GM19328 (cell line): ENCODE data around the gene S1PR1.
A peak's percentile ranks its signal among the peaks of the same experiment; 100 is the strongest.

Source experiments
- ATAC-seq: cut with Tn5 transposase; IDR thresholded peaks from one replicate; pipeline ENCODE4 v1.9.1; 2021; ENCODE audit warnings: mild to moderate bottlenecking, moderate library complexity; ENCODE audit not compliant: unreplicated experiment

The S1PR1 gene

GRCh38 chr1:101245246-101245927 lies 8.6 kb downstream of the S1PR1 start:
- no peak for ATAC-seq

GRCh38 chr1:101247404-101248287 lies 10.8 kb downstream of the S1PR1 start:
- peak; percentile 87 for ATAC-seq

GRCh38 chr1:101250222-101250621 lies 13.4 kb downstream of the S1PR1 start:
- ATAC-seq: no peak

GRCh38 chr1:101250656-101251272 lies 13.9 kb downstream of the S1PR1 start:
- ATAC-seq: no peak

GRCh38 chr1:101251504-101251903 lies 14.7 kb downstream of the S1PR1 start:
- no peak for ATAC-seq

GRCh38 chr1:101253976-101254674 lies 17.3 kb downstream of the S1PR1 start:
- no peak for ATAC-seq

- ATAC-seq: peak; percentile 78
Measured at GRCh38 chr1:101257500-101258325, 20.9 kb downstream of the S1PR1 start.

- no peak for ATAC-seq
Measured at GRCh38 chr1:101259744-101260148, 22.9 kb downstream of the S1PR1 start.

GRCh38 chr1:101260556-101261350 lies 23.9 kb downstream of the S1PR1 start:
- ATAC-seq: no peak

- no peak for ATAC-seq
Measured at GRCh38 chr1:101261623-101262022, 24.8 kb downstream of the S1PR1 start.

GRCh38 chr1:101262060-101262459 lies 25.2 kb downstream of the S1PR1 start:
- no peak for ATAC-seq

GRCh38 chr1:101262630-101263348 lies 26.0 kb downstream of the S1PR1 start:
- no peak for ATAC-seq

- ATAC-seq: no peak
Measured at GRCh38 chr1:101264697-101265096, 27.9 kb downstream of the S1PR1 start.

GRCh38 chr1:101265684-101266083 lies 28.9 kb downstream of the S1PR1 start:
- no peak for ATAC-seq

GRCh38 chr1:101267082-101267481 lies 30.3 kb downstream of the S1PR1 start:
- ATAC-seq: no peak

GRCh38 chr1:101268893-101269292 lies 32.1 kb downstream of the S1PR1 start:
- no peak for ATAC-seq

- ATAC-seq: no peak
Measured at GRCh38 chr1:101275672-101276071, 38.9 kb downstream of the S1PR1 start.

- ATAC-seq: no peak
Measured at GRCh38 chr1:101276818-101277217, 40.0 kb downstream of the S1PR1 start.

GRCh38 chr1:101278238-101278637 lies 41.4 kb downstream of the S1PR1 start:
- ATAC-seq: no peak
